ENCODE measurements around the gene ZNF138.

- TF ChIP-seq CTCF (IDR thresholded peaks at IDR 0.05 in 4 of 5, conservative IDR thresholded peaks at IDR 0.05 in 1 of 5) (no peak), POLR2A (IDR thresholded peaks at IDR 0.05) (no peak)
Observed at GRCh38 chr7:64863021-64863420, 68.8 kb downstream of the ZNF138 start.
